ENCODE measurements around the gene TMEM219.
"Not testable (repeated sequence)": the region's sequence is repeated elsewhere in the genome, so short reads cannot be mapped to it uniquely, and the experiment has no call there.

DNA sequence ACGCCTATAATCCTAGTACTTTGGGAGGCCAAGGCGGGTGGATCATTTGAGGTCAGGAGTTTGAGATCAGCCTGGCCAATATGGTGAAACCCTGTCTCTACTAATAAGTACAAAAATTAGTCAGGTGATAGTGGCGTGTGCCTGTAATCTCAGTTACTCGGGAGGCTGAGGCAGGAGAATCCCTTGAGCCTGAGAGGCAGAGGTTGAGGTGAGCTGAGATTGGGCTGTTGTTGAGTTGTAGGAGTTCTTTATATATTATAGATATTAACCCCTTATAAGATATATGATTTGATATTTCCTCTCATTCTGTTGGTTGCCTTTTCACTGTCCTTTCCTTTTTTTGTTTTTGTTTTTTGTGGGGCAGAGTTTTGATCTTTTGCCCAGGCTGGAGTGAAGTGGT lies 2.1 kb upstream of the TMEM219 start:
- not testable (repeated sequence) for TF ChIP-seq CTCF (IDR thresholded peaks at IDR 0.05; ENCODE audit: low read length); EZH2 (IDR thresholded peaks at IDR 0.05; ENCODE audit: borderline replicate concordance, low read length)
